Medulla oblongata (tissue), 1 donor: ENCODE measurements around the gene PPP1R12C.
"Not testable (repeated sequence)": the region's sequence is repeated elsewhere in the genome, so short reads cannot be mapped to it uniquely, and the experiment has no call there.

Experiments
- DNase-seq: peaks from one replicate; pipeline ENCODE4 v3.0.0-alpha.2; 2015; ENCODE audit errors: extremely low spot score

PPP1R12C gene

DNA sequence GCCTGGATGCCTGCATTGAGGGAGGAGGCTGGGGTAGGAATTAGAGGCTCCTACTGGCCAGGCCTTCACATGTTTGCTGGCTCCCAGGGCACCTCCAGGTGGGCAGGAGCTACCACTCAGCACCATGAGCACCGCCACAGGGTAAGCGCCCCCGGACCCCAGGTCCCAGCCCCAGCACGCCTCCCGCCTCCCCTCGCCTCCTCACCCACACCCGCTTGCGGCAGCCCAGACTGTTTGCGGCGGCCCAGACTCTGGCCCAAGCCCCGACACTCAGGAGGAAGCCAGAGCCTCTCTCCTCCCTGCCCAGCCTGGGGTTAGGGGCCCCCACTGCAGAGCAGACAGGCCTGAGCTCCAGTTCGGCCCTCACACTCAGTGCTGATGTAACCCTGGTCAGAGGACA lies 41.1 kb downstream of the PPP1R12C start:
- no peak for DNase-seq

DNA sequence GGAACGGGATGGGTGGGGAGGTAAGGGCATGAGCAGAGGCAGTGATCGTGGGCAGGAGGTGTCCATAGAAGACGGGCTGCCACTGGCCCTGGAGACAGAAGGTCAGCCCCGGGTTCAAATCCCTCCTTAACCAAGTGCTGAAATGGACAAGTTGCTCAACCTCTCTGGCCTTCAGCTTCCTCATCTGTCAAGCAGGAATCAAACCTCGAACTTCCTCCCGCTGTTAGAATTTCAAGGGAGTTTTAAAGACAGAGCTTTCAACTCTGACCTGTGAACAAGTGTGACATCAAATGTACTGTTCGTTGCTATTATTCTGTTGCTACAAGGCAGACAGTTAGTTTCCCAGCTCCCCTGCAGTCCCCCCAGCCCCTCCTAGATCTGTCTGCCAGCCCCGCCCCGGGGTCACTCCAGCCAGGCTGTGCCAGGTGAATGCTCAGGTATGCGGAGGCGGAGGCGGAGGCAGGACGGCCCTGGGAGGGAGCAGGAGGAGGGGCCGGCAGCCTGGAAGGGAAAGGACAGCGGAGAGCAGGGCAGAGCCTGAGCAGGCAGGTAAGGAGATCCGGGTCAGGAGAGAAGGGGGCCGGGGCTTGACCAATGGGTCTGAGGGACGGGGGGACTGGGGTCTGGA lies 42.0 kb downstream of the PPP1R12C start, which contains the start of gene EPS8L1:
Gene EPS8L1, plus strand, starts transcription at position 499 of the 628 bp plus-strand sequence. CDS start 576 bp downstream, outside the sequence.
- no peak for DNase-seq

DNA sequence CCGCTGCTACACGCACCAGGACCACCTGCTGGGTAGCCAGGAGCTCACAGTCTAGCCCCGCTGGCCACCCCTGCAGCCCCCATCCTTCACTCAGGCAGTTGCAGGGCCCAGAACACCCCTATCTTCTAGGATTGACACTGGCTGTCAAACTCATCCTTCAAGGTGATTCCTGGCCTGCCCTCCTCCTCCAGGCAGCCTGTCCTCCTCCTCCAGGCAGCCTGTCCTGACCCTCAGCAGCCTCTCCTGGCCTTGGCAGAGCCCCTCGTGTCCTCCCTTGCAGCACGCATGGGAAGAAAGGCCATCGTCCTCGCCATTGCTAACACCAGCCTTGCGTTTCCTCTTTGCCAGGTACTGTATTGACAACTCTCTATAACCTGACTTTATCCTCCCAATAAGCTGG lies 45.5 kb downstream of the PPP1R12C start:
- DNase-seq = no peak

DNA sequence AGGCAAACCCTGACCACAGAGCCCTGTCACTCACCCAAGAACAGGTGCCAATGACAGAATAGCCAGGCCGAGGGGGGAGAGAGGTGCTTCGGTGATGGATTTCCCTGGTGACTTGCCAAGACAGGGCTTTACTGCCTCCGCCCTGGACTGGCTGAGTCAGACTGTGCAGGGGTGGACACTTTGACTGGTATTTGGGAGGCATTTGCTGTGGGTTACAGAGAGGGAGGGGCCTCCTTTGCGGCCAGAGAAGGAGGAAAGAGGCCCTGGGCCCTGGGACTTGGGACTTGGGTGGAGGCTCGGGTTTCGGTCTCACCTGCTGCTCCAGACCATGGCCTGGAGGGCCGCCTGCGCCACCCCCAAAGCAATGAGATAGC lies 46.3 kb downstream of the PPP1R12C start:
- DNase-seq = no peak

DNA sequence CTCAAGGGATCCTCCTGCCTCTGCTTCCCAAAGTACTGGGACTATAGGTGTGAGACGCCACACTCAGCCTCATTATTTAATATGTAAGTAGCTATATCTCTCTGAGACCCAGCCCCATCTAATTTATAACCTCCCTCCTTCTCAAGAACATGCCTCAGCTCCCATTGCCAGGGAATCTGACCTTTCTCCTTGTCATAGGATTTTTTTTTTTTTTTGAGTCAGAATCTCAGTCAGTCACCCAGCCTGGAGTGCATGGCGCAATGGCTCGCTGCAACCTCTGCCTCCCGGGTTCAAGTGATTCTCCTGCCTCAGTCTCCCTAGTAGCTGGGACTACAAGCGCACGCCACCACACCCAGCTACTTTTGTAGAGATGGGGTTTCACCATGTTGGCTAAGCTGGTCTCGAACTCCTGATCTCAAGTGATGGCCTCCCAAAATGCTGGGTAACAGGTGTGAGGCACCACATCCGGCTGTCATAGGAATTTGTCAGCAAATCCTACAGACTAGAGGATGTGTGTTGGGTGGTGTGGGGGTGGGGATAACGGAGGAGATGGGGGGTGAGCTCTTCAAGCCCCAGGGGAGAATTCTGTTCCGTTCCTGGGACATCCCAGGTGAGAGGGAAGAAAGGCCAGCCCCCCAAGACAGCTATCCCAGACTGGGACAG lies 46.8 kb downstream of the PPP1R12C start:
- DNase-seq = no peak

DNA sequence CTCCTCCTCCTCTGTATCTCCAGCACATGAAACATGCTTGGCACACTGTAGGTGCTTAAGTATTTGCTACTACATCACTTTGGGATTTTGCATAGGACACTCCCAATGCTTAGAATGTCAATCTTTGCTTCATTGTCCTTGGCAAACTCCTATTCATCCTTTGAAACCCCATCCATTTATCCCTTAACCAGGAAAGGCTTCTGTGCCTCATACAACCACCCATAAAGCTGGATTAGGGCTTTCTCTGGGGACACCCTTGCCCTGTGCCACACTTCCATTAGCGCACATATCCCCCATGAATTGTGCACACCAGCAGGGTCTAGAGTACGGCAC lies 47.6 kb downstream of the PPP1R12C start:
- DNase-seq = no peak

DNA sequence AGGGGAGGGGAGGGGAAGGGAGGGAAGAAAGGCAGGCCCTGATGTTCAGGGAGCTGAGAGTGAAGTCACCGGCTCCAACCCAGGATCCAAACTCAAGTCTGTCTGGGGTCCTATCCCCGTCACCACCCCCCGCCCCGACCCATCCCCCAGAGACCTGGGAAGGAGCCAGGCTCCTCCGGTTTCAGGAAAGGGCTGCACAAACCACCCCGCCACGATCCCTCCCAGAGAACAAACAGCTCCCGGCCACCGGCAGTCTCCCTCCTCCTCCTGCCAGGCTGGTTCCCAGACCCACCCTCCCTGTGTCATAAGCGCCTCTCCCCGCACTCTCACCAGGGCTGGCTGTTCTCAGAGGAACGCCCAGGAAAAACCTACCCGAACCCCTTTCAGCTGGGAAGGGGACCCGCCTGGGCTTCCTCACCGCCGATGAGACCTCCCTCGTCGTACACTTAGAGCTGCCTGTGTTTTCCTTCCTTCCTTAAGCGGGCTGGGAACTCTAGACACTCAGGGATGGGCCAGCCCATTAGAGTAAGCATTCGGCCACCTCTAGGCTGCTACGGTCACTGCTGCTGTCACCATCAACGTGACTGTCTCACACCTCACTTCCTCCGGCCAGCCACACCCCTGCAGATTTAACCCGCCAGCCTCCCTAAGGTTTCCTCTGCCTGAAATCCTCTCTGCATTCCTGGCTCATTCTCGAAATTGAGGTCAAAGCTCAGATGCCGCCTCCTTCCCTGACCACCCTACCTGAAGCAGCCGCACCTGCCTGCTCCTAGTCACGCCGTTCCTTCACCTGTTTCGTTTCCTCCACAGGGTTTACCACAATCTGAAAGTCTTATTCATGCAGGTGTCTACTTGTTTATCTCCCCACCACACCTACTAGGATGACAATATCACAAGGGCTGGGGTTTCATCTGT lies 48.2 kb downstream of the PPP1R12C start:
- DNase-seq = no peak

DNA sequence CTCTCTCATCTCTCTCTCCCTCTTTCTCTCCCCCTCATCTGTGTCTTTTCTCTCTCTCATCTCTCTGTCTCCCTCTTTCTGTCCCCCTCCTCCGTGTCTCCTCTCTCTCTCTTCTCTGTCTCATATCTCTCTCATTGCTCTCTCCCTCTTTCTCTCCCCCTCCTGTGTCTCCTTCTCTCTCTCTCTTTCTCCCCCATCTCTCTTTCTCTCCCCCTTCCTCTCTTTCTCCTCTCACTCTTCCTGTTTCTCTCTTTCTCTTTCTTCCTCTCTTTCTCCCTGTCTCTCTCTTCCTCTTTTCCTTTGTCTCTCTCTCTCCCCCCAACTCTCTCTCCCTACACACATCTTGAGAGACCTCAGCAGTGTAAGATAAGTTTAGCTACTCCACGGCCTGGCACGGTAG lies 49.6 kb downstream of the PPP1R12C start:
- no peak for DNase-seq

DNA sequence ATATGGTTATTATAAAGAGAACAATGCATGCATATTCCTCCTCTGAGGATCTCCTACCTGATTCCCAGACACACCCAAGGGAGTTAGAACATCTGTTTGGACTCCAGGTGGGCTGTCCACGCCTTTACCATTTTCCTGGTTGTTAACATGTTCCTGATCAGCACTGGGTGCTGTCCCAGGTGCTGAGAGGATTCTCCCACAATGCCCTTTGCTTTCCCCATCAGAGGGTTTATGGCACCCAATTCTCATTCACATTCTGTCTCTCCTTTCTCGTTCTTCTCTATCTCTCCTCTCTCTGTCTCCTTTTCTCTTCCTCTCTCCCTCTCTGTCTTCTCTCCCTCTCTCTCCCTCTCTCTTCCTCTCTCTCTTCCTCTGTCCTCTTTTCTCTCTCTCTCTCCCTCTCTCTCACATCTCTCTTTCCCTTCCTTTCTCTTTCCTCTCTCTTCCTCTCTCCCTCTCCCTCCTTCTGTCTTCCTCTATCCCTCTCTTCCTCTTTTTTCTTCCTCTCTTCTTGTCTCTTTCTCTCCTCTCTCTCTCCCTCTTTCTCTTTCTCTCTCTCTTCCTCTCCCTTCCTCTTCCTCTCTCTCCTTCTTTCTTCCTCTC lies 51.2 kb downstream of the PPP1R12C start:
- DNase-seq = no peak

DNA sequence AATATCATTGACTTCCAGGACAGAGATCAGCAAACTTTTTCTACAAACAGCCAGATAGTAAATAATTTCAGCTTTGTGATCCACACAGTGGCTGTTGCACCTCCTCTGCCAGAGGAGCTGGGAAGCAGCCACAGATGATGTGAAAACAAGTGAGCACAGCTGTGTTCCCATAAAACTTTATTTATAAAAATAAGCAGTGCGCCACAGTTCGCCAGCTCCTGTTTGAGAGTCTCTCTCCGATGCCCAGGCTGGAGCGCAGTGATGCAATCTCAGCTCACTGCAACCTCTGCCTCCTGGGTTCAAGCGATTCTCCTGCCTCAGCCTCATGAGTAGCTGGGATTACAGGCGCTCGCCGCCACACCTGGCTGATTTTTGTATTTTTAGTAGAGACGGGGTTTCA lies 51.9 kb downstream of the PPP1R12C start:
- DNase-seq = not testable (repeated sequence)

DNA sequence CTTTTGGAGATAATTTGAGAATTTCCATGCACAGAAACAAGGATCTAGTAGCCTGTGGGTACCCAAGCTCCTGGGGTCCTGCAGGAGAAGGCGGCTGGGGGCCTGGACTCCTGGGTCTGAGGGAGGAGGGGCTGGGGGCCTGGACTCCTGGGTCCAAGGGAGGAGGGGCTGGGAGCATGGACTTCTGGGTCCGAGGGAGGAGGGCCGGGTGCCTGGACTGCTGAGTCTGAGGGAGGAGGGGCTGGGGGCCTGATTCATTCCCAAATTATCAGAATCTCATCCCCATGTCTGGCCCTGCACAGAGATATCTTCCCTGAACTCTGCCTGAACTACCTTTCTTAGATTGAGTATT lies 54.0 kb downstream of the PPP1R12C start:
- no peak for DNase-seq

DNA sequence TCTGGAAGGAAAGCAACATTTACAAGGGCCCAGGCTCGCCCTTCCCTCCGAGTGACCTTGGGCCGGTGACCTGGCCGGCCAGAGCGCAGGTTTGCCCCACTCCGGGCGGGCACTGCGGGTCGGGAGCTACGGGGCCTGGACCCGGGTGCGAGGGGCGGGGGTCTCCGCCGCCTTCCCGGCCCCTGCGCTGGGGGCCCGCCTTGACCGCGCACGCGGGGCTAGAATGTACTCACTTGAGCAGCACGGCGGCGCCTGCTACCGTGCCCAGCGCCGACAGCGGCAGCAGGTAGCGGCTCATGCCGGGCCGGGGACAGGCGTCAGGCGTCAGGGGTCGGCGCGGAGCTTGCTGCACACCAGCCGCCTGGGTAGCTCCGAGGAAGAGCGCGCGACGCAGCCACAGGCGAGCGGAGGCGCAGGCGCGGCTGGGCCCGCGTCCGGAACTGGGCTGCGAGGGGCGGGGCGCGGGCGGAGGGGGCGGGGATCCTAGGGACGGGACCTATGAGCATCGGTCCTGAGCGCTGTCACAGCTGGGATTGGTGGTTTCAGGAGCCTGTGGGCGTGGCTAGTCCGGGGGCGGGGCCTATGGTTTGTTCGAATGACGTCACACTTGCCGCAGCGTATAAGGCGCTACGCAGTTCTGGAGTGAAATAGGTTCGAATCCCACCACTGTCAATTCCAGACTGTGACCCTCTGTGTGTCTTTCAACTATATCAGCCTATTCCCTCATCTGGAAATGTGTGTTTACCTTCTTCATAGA lies 54.5 kb downstream of the PPP1R12C start, which contains the start of gene RDH13:
Gene RDH13, minus strand, starts transcription at position 414 of the 757 bp plus-strand sequence. Its CDS starts 116 bp downstream, at position 298.
- peak; percentile 86 for DNase-seq

DNA sequence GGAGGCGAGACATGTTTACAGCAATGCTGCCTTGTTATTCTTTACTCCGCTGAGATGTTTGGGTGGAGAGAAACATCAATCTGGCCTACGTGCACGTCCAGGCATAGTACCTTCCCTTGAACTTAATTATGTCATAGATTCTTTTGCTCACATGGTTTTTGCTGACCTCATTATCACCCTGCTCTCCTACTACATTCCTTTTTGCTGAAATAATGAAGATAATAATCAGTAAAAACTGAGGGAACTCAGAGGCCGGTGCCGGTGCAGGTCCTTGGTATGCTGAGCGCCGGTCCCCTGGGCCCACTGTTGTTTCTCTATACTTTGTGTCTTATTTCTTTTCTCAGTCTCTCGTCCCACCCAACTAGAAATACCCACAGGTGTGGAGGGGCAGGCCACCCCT lies 57.1 kb downstream of the PPP1R12C start:
- not testable (repeated sequence) for DNase-seq

DNA sequence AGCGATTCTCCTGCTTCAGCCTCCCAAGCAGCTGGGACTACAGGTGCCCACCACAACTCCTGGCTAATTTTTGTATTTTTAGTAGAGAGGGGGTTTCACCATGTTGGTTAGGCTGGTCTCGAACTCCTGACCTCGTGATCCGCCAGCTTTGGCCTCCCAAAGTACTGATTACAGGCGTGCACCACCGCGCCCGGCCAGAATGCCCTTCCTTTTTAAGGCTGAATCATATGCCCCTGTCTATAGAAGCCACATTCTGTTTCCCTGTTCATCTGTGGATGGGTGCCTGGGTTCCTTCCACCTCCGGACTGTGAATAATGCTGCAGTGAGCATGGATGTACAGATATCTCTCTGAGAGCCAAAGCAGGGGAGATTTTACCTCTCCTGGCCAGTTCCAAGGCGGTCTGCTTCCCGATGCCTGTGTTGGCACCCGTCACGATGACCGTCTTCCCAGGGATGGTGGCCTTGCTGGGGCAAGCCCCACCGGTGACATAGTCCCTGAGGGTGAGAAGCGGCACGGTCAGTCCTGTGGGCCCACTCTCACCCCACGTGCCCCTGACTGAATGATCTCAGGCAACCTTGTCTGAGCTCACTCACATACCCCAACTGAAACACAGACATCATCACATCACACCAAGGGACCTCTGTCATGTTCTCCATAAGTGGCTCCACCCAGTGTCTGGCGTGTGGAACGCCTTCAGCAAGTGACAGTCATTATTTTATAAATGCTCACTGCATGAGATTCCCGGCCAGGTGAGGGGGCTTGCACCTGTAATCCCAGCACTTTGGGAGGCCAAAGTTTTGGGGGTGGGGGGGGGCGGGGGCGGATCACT lies 58.4 kb downstream of the PPP1R12C start:
- no peak for DNase-seq

DNA sequence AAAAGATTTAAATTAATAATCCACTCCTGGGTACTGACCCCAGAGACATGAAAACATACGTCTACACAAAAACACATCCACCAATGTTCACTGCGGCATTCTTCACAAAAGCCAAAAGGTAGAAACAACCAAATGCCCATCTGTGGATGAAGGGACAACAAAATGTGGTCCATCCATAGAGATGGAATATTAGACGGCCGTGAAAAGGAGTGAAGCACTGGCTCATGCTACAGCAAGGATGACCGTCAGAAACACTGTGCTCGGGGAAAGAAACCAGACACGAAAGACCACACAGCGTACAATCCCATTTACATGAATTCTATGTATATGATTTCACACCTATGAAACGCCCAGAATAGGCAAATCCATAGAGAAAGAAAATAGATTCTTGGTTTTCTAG lies 60.6 kb downstream of the PPP1R12C start:
- DNase-seq = no peak

DNA sequence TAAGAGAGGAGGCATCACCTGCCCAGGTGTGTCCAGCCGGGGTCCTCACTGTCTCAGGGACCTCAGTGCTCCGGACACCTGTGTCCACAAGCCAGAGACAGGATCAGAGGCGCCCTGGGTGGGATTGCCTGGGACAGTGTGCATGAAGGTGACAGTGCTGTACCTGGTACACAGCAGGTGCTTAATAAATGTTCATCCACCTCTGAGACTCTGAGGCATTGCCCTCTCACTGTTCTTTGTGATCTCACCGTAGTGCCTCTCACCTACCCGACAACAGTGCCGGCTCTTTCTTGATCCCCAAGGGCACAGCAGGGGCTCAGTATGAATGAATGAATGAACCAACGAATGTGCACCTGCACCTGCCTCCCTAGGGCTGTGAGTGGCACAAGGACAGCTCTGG lies 63.7 kb downstream of the PPP1R12C start:
- no peak for DNase-seq

DNA sequence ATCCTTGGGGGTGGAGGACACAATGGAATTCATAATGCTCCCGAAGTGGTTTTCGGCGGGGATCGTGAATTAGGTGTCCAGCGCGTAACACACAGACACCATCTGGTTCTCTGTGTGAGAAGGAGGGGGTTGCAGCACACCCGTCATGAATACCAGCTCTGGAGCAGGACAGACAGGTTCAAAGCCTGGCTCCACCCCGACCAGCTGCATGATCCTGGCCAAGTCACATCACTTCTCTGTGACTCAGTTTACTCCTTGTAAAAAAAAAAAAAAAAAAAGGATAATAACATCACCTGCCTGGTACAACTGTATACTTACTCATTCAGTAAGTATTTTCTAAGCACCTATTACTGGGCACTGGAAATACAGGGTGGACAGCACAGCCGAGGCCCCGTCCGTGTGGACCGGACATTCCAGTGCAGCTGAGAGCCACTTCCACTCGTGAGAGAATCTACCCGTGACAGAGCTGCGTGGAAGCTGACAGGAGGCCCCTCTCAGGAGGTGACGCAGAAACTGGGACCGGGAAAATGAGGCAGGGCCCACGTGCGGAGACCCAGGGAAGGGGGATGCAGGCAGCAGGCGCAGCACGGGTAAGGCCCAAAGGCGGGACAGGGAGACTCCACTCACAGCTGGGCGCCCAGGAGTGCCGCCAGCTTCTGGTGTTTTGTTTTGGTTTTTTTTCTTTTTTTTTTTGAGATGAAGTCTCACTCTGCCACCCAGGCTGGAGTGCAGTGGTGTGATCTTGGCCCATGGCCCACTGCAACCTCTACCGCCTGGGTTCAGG lies 66.5 kb downstream of the PPP1R12C start:
- DNase-seq = no peak

DNA sequence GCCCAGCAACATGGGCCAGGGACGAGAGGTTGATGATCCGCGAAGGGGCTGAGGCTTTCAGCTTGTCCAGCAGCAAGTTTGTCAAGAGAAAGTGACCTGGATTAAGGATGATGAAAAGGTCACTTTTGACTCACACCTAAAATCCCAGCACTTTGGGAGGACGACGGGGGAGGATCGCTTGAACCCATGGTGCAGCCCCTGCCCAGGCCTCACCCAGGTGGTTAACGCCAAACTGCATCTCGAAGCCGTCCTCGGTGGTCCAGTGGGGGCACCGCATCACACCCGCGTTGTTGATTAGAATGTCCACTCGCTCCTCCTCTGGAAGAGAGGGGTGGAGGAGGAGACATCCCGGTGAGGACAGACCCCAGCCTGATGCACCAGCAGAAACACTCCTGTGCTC lies 69.0 kb downstream of the PPP1R12C start:
- DNase-seq = no peak

DNA sequence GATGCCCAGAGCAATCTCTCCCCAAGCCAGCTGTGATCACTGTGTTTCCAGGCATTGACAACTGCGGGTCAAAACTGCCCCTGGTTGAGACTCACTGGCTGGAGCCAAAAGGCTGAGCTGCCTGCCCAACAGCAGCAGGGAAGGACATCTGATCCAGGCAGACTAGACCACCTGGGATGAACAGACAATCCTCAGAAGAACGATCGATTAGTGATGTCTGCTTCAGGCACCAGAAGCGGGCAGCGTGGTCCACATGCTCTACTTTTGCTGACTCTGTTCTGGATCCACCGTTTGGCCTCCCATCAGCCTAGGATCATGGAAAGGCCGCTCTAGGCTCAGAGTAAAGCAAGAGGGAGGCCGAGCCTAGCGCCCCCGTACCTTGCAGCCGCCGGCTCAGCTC lies 69.5 kb downstream of the PPP1R12C start:
- no peak for DNase-seq
